HG03196 (cell line): Measurements from ENCODE around the gene ZNF578.
"Not testable (repeated sequence)": the region's sequence is repeated elsewhere in the genome, so short reads cannot be mapped to it uniquely, and the experiment has no call there.

Source experiments
- ATAC-seq: cut with Tn5 transposase; IDR thresholded peaks from one replicate; pipeline ENCODE4 v1.9.1; 2021; ENCODE audit not compliant: unreplicated experiment

Gene ZNF578

DNA sequence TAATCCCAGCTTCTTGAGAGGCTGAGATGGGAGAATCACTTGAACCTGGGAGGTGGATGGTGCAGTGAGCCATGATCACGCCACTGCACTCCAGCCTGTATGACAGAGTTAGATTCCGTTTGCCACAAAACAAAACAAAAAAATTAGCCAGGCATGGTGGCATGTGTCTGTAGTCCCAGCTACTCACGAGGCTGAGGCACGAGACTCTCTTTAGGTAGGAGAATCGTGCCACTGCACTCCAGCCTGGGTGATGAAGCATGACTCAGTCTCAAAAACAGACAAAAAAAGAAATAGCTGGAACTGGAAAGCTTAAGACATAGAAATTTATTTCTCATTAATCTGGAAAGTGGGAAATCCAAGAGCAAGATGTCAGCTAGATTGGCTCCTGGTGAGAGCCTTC, 53.9 kb downstream of the ZNF578 start:
- ATAC-seq: no peak

DNA sequence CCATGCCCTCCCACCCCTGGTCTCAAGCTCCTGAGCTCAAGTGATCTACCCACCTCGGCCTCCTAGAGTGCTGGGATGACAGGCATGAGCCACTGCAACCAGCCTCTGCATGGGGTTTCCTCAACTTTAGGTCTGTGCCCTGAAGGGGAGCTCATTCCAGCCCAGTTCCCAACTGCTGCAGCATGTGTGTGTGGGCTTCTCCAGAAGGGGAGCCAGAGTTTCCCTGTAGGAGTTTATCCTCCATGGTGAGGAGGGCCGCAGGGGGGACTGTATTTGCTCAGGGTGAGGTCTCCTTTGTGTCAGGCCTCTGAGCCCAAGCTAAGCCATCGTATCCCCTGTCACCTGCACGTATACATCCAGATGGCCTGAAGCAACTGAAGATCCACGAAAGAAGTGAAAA, 62.8 kb downstream of the ZNF578 start:
- ATAC-seq: no peak

DNA sequence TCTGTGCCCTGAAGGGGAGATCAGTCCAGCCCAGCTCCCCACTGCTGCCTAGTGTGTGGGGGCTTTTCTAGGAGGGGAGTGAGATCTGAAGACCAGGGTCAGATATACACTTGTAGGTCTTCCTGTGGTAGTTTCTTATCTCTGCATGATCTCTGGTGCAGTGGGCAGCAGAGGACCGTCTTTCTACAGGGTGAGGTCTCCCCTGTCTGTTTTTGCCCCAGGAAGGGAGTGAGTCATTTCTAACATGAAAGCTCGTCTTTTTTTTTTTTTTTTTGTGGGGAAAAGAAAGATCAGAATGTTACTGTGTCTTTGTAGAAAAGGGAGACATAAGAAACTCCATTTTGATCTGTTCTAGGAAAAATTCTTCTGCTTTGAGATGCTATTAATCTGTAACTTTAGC, 65.3 kb downstream of the ZNF578 start:
- no peak for ATAC-seq

DNA sequence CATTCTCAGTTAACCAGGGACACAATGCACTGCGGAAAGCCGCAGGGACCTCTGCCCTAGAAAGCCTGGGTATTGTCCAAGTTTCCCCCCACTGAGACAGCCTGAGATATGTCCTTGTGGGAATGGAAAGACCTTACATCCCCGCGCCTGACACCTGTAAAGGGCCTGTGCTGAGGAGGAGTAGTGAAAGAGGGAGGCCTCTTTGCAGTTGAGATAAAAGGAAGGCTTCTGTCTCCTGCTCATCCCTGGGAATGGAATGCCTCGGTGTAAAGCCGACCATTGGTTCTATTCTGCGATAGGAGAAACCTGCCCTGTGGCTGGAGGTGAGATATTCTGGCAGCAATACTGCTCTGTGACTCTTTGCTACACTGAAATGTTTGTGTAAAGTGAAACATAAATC, 65.8 kb downstream of the ZNF578 start:
- ATAC-seq: not testable (repeated sequence)

DNA sequence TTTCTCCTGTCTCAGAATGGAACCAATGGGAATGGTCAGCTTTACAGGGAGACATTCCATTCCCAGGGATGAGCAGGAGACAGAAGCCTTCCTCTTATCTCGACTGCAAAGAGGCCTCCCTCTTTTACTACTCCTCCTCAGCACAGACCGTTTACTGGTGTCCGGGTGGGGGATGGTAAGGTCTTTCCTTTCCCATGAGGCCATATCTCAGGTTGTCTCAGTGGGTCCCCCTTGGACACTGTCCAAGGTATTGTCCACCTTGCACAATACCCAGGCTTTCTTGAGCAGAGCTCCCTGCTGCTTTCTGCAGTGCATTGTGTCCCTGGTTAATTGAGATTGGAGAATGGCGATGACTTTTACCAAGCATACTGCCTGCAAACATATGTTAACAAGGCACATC, 66.7 kb downstream of the ZNF578 start:
- ATAC-seq: no peak

DNA sequence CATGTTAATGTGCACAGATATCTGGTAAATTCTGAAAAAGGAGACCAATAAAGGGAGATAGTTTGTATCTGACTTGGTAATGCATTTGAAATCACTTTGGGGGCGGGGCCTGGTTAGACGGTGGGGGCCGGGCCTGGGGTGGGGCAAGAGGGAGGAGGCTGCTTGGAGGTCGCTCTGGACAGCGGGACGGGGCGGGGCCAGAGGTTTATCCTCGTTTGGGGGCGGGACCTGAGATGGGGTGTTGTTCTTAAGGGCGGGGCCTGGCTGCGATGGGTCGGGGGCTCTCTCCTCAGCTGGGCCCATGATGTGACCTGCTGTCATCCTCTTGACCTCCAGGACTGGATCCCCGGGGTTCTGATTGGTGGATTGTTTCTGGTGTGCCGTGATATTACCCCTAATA, 69.2 kb downstream of the ZNF578 start:
- ATAC-seq: no peak

DNA sequence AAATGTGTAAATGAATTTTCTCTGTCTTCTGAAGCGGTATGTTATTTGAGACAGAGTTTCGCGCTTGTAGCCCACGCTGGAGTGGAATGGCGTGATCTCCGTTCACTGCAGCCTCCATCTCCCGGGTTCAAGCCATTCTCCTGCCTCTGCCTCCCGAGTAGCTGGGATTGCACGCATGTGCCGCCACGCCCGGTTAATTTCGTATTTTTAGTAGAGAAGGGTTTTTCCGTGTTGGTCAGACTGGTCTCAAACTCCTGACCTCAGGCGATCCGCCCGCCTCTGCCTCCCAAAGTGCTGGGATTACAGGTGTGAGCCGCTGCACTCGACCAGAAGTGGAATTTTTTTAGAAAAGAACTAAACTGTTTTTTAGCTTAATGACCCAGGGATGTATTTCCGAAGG, 70.7 kb downstream of the ZNF578 start:
- no peak for ATAC-seq

DNA sequence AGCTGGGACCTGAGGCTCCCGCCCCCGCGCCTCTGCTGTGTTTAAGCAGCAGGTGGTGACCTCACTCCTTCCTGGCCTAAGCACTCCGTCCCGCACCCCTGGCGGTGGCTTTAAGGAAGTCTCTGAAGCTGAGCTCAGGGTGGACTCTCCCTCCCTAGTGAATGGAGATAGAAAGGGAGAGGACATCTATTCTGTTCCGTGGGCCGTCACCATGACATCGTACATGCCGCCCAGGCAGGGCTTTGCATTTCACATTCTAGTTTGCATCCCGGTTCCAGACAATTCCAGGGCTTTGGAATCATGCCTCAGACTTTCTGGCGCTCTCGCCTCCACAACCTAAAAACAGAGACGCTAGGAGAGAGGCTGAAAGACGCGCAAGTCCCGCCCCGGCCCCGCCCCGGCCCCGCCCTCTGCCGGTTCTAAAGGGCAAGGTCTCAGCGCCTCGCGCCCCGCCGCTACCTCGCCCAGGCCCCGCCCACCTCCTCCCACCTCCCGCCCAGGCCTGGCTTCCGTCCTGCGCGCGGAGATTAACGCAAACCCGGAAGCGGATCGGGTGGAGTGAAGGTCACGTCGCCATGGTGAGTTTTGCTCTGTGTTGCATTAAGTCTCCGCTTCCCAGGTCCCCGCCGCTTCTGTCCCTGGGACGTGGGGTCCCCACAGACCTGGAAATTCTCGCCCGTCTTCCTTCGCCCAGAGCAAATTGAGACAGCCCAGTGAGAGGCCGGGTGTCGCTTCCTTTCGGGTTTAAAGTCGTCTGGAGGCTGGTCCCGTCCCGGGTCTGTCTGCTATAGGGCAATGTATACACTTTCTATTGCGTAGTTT, 74.0 kb downstream of the ZNF578 start, which contains the start of gene ZNF808:
TSS of gene ZNF808 (plus strand) at position 535 of the 822 bp plus-strand sequence. CDS start 15,617 bp downstream, outside the sequence.
- peak; percentile 85 for ATAC-seq

DNA sequence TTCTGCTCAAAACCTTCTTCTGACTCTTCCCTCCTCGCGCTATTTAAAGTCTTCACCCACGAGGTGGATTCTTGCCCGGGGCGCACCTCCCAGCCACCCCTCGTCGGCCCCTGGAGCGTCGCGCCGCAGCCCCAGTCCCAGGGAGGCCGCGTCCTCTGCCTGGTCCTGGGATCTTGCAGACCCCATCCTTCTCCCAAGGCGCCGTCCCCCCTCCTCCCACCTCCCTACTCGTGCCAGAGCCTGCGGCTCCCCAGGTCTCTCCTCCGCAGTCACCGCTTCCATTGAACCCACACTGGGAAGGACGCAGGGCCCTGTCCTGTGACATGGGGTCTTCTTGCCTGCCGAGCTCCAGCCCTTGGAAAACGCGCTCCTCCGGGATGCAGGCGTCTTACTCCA, 74.6 kb downstream of the ZNF578 start:
- ATAC-seq: peak; percentile 15

DNA sequence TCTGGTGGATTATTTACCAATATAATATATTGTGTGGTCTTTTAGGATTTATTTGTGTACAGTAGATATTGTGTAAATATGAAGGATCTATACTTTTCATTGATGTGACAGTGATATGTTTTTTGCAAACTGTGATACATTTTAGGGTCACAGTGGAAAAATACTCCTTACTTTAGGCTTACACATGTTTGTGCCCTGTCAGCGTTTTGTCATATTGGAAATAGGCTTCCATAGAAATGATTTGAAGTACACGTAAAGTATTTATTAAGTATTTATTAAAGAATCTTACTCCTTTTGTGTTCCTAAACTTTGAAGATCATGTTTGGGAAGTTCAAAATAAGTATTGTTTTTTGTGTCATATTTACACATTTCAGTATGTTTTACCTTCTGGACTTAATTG, 79.1 kb downstream of the ZNF578 start:
- ATAC-seq: no peak

DNA sequence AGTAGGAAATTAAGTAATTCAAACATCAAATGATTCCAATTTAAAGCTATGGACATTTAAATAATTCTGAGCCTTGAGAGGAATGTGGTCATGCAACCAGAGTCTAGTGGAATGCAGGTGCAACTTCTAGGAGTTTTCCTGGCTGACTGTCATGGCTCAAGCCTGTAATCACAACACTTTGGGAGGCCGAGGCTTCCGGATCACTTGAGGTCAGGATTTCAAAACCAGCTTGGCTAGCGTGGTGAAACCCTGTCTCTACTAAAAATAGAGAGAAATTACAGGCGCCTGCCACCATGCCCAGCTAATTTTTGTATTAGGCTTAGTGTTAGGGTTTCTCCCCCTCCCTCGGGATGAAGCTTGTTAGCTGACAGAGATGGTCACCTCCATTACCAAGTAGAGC, 80.5 kb downstream of the ZNF578 start:
- ATAC-seq: no peak

DNA sequence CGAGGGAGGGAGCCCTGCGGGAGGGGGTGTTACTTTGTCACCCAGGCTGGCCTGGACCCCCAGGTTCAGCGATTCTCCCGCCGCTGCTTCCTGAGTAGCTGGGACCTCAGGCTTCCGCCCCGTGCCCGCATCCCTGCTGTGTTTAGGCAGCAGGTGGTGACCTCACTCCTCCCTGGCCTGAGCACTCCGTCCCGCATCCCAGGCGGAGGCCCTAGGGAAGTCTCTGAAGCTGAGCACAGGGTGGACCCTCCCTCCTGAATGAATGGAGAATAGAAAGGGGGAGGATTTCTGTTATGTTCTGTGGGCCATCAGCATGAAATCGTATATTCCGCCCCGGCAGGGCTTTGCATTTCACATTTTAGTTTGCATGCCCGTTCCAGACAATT, 82.0 kb downstream of the ZNF578 start:
- peak; percentile 14 for ATAC-seq

DNA sequence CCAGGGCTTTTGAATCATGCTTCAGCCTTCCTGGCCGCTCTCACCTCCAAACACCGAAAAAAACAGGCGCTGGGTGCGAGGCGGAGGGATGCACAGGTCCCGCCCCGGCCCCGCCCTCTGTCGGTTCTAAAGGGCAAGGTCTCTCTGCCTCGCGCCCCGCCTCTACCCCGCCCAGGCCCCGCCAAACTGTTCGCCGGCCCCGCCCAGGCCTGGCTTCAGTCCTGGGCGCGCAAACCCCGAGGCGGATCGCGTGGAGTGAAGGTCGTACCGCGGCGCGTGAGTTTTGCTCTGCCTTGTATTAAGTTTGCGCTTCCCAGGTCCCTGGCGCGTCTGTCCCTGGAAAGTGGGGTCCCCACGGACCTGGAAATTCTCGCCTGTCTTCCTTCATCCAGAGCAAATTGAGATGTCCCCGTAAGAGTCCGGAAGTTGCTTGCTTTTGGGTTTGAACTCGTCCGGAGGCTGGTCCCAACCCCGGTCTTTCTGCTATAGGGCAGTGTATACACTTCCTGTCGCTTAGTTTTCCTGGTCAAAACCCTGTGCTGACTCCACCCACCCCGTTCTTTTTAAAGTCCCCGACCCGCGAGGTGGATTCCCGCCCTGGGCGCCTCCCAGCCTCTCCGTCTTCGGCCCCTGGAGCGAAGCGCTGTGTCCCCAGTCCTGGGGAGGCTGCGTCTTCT, 82.6 kb downstream of the ZNF578 start:
- peak; percentile 86 for ATAC-seq

DNA sequence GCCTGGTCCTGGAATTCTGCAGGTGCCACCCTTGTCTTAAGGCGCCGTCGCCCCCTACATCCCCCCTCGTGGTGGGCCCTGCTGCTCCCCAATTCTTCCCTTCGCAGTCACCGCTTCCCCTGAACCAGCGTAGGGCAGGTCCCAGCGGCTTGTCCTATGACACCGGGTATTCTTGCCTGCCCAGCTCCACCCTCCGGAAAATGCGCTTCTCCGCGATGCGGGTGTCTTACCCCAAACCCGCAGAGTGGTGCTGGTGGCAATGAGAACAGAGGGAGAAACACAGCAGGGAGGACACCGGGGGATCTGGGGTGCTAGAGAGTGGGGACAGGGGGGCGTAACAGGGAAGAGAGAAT, 83.1 kb downstream of the ZNF578 start:
- ATAC-seq: peak; percentile 20

DNA sequence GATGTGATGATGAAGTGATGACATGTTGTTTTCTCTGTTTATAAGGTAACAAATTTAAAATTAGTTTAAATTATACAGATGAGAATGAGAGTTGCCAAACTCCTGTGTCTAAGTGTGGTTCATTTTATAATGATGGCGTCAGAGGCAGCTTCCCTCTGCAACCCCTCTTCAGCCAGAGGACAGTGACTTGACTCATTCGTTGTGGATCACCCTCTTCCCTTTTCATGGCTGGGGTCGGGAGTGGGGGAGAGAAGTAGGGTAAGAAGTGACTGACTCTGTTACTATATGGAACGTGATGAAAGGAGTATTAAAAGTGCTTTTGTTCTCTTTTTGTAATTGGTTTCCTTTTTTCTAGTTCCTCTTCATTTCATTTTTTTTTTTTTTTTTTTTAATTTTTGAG, 85.5 kb downstream of the ZNF578 start:
- ATAC-seq: not testable (repeated sequence)

DNA sequence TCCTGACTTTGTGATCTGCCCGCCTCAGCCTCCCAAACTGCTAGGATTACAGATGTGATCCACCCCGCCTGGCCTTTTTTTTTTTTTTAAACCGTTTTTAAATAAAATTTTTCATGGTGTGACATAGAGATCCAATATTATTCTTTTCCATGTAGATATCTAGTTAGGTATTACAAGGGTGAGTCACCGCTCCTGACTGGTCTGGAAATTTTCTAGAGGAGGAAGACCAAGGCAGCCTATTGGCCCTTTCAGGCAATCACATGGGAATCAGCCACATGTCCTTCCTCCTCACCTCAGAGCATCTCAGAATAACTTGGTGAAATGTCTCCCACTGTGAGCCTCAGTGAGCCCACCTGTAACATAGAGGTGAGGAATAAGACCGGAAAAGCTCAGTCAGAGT, 87.8 kb downstream of the ZNF578 start:
- ATAC-seq: not testable (repeated sequence)

DNA sequence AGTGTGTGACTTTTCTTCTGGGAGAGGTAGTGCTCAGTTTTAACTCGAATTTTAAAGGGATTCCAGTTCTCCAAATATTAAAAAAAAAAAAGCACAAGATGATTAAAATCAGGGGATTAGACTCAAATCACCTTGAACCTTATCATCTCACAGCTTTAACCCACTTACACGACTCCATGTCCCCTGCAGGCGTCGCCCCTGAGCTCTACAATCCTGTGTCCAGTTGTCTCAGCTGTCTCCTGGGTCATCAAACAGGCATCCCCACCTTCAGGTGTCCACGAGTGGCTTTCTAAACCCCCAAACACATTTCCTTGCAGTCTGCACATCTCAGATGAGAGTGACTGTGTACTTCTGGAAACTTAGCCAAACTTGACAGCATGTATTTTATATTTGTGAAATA, 88.3 kb downstream of the ZNF578 start:
- ATAC-seq: no peak

DNA sequence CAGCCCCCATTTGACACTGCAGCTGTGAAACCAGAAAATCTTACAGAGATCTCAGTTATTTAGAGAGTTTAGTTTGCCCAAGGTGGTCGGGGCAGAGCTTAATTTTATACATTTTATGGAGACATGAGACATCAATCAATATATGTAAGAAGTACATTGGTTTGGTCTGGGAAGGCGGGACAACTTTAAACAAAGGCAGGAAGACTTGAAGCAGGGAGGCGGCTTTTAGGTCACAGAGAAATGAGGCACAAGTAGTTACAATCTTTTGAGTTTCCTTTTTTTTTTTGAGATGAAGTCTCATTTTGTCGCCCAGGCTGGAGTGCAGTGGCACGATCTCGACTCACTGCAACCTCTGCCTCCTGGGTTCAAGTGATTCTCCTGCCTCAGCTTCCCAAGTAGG, 89.2 kb downstream of the ZNF578 start:
- ATAC-seq: not testable (repeated sequence)

DNA sequence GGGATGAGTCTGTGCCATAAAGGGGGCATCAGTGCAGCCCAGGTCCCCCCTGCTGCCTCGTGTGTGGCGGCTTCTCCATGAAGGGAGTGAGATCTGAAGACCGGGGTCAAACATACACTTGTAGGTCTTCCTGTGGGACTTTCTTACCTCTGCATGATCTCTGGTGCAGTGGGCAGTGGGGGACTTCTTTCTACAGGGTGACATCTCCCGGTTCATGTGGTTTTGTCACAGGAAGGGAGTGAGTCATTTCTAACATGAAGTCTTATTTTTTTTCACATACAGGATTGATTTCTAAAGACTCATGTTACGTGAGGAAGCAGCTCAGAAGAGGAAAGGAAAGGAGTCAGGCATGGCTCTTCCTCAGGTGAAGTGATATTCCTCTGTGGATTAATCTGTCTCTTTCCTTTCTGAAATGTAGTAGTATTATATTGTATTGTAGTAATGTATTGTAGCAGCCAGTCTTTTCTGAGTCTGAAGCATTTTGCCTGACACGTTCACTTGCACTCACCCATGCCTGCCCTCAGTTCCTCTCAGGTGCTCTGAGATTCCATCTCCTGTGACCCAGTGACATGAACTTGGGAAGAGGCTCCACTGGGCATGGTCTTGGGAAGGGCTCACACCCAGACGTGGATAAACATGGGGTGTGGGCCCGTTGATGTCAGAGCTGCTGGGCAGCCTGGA, 89.8 kb downstream of the ZNF578 start:
- no peak for ATAC-seq

DNA sequence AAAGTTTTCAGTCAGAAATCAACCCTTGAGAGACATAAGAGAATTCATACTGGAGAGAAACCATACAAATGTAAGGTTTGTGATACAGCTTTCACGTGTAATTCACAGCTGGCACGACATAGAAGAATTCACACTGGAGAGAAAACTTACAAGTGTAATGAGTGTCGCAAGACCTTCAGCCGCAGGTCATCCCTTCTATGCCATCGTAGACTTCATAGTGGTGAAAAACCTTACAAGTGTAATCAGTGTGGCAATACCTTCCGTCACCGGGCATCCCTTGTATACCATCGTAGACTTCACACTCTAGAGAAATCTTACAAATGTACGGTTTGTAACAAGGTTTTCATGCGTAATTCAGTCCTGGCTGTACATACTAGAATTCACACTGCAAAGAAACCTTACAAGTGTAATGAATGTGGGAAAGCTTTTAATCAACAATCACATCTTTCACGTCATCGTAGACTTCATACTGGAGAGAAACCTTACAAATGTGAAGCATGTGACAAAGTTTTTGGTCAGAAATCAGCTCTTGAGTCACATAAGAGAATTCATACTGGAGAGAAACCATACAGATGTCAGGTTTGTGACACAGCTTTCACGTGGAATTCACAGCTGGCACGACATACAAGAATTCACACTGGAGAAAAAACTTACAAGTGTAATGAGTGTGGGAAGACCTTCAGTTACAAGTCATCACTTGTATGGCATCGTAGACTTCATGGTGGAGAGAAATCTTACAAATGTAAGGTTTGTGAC, 101.0 kb downstream of the ZNF578 start:
- no peak for ATAC-seq
